Epithelial cell of prostate (primary cell): ENCODE results near the gene ABCB9.
"Not testable (repeated sequence)": the region's sequence is repeated elsewhere in the genome, so short reads cannot be mapped to it uniquely, and the experiment has no call there.

ENCODE experiments used
- DNase-seq: peaks from one replicate; pipeline ENCODE4 v3.0.0-alpha.2; 2011; ENCODE audit warnings: low read depth, low spot score
- H3K27ac ChIP-seq: fragments of 450-650 bp; 2 replicates; pipeline ENCODE4 v1.5.1; 2017; ENCODE audit warnings: mild to moderate bottlenecking

The ABCB9 gene

GRCh38 chr12:122965851-122966742 is at the start of gene ABCB9:
TSS of gene ABCB9 (minus strand) at chr12:122966463. CDS start at chr12:122960235, 6,228 bp downstream.
- H3K27ac ChIP-seq: no peak within 1 kb of the TSS
- DNase-seq: peak; percentile 59

DNA sequence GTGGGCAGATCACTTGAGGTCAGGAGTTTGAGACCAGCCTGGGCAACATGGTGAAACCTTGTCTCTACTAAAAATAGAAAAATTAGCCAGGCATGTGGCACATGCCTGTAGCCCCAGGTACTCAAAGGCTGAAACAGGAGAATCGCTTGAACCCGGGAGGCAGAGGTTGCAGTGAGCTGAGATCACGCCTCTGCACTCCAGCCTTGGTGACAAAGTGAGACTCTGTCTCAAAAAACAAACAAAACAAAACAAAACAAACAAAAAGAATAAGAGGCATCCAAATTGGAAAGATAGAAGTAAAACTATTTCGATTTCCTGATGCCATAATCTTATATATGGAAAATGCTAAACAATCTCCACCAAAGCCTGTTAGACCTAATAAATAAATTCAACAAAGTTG is 48.2 kb upstream of the ABCB9 start:
- H3K27ac ChIP-seq, DNase-seq: not testable (repeated sequence)

DNA sequence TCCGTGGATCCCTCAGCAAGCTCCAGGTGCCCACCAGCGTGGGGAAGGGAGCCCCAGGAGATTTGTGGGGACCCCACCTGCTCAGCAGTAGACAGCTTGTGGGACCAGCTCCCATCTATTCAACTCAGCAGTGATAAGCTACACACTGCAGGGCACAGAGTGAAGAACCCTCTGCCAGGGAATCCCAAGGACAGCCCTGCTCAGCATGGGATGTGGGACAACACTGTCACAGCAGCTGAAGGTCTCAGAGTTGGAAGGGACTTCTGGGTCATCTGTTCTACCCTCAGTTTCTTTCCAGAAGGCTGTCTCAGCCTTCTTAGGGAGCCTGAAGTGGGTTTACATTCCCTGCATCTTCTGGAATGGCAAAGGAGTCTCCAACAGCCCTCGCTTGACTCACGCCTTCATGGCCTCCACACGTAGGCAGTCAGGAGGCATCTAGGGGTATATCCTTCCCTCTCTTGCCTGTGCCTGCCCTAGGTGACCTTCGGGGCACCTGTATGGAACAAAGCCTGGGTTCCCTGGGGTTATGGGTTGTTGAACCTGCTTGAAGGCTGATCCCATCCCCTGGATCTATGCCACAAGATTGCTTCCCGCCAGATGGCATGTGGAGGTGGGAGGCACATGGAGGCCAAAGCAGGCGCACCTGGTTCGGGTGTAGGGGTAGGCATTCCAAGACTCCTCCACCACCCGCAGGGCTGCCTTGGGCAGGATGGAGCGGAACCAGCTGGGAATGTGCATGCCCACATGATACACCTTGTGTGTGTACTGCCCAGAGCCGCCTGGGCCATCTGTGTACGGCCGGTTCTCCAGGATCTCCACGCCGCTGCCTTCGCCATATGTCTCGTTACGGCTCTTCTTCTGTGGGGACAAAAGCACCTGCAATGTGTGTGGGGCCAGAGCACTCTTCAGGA is 47.2 kb upstream of the ABCB9 start:
- H3K27ac ChIP-seq: no peak overlapping the region
- no peak for DNase-seq

GRCh38 chr12:123011701-123012100 is 45.4 kb upstream of the ABCB9 start:
- H3K27ac ChIP-seq: no peak overlapping the region
- no peak for DNase-seq

DNA sequence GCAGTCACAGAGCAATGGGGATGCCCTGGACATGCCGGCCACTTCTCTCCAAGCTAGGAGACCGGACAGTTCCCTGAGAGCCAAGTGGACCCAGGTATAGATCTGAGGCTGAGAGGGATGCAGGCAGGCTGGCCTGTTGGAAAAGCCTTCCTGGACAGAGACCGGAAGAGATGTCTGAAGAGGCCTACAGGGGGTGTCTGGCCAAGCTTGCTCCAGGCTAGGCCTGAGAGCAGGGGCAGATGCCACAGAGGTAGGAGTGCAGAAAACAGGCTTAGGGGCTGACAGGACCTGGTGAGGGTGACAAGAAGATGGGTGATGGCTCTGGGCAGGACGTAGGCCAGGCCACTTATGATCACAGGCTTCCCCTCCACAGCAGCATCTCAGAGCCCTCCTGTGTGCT is 44.4 kb upstream of the ABCB9 start:
- no peak overlapping the region for H3K27ac ChIP-seq
- DNase-seq: no peak

DNA sequence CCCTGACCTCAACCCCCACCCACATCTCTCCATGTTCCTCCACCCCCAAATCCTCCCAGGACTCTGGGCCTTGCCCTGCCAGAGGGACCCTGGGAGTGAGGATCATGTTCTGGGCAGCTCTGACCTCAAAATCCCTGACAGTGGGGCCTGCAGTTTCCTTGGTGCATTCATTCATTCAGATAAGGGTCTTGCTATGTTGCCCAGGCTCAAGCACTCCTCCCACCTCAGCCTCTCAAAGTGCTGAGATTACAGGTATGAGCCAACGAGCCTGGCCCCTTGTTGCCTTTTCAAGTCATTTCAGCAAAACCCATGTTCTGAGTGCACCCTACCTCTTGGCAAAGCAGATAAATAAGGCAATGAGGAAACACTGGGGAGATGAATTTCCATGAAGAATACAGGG is 43.8 kb upstream of the ABCB9 start:
- no peak overlapping the region for H3K27ac ChIP-seq

DNA sequence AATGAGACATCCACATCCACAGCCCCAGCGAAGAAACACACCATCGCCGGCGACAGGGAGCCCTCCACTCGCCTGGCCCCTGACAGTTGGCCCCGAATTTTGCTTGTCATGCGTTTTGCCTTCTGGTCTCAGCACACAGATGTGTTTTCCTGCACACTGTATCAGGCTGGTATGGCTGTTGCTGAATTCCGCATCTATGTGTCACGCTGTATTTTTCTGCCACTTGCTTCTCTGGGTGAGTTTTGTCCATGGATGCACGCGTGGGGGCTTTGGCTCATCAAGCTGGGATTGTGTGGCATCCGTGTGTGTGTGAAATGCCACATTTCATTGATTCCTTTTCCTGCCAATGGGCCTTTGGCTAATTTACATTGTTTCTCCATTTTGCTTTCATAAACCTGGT is 40.7 kb upstream of the ABCB9 start:
- DNase-seq: no peak
- no peak overlapping the region for H3K27ac ChIP-seq

More for the DNA sequence above, 43.8 kb upstream of the ABCB9 start:
- no peak for DNase-seq

- H3K27ac ChIP-seq: no peak overlapping the region
Measured at GRCh38 chr12:123005081-123005626, 38.9 kb upstream of the ABCB9 start.

GRCh38 chr12:123004287-123004686 is 38.0 kb upstream of the ABCB9 start:
- H3K27ac ChIP-seq: no peak overlapping the region
- DNase-seq: no peak

More at GRCh38 chr12:123005081-123005626, 38.9 kb upstream of the ABCB9 start:
- DNase-seq: no peak

GRCh38 chr12:123003257-123003656 is 37.0 kb upstream of the ABCB9 start:
- DNase-seq: no peak
- no peak overlapping the region for H3K27ac ChIP-seq

- DNase-seq: no peak
- H3K27ac ChIP-seq: no peak overlapping the region
Measured at GRCh38 chr12:123001464-123001863, 35.2 kb upstream of the ABCB9 start.

DNA sequence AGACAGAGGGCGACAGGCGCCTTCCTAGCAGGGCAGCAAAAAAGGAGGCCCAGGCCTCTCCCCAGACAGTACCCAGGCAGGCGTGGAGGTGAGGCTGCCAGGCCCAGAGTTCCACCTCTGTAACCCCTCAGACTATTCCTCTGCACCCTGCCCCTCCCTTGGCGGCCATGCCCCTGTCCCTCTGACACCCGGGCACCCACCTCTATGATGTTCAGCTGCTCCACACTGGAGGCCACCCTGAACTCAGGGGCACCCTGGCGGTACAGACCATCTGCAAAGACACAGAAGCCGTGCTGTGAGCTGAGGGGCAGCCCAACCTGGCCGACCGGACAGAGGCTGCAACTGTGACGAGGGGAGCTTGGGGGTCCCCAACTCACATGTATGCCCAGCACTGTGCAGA is 34.3 kb upstream of the ABCB9 start:
- H3K27ac ChIP-seq: no peak overlapping the region
- DNase-seq: no peak

- no peak for DNase-seq
- no peak overlapping the region for H3K27ac ChIP-seq
Measured at GRCh38 chr12:122999986-123000420, 33.7 kb upstream of the ABCB9 start.

DNA sequence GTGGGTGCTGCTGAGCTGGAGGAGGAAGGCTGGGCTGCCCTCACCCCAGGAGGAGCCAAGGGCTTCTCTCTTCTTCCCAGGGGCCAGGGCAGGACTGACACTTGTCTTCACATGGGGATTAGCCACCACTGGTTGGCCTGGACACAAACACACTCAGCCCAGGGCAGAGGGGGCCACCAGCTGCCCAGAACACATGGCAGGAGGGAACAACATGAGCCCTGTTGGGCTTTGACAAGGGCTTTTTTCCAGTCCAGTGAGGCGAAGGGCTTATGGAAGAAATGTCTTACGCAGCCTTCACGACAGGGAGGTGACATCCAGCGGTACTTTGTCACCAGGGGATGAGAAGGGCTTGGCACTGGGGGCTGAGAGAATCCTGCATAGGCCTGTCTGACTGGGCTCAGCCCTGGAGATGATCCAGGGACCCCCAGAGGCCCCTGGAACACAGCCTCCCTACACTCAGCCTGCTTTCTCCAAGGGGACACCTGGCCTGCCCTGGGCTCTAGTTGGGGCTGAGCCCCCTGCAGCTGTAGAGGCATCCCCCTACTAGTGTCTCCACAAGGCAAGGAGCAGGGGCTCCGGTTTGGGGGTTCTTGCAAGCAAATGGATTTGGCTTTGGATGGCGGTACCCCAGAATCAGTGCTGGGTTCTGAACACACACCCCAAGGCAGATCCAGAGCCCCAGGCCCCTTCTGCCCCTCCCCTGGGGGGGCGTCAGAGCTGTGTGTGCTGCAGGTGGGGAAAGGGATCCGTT is 33.1 kb upstream of the ABCB9 start:
- H3K27ac ChIP-seq: no peak overlapping the region
- DNase-seq: no peak

GRCh38 chr12:122998316-122998715 is 32.1 kb upstream of the ABCB9 start:
- no peak overlapping the region for H3K27ac ChIP-seq
- no peak for DNase-seq

- no peak for DNase-seq
- H3K27ac ChIP-seq: no peak overlapping the region
Measured at GRCh38 chr12:122997343-122998250, 31.3 kb upstream of the ABCB9 start.

DNA sequence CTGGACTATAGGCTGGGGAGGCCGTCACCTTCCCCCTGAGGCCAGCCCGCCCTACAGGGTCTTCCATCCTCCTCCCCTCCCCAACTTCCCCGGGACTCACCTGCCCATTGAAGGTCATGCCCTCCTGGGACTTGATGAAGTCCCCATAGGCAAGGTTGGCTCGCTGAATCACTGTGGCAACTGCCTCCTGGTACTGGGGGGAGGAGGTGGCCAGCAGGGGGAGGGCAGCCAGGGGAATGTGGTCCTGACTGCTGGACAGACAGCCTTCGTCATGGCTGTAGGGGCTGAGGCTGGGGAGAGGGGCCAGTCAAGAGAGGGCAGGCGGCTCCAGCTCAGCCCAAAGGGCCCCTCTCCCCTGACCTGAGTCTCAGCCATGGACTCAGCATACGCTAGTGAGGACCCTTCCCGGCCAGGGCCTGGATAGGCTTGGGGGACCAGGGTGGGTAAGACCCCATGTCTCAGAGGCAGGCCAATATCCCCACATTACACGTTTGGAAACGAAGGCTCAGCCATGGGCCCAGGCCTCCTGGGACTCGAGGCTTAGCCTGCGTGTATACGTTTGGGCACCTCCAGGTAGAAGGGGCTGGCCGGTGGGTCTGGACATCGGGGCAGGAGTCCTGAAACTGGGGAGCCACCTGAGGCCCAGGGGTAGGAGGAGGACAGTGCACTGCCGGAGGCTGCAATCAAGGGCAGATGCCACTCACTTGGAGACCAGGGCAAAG is 30.5 kb upstream of the ABCB9 start:
- DNase-seq: no peak
- H3K27ac ChIP-seq: no peak overlapping the region

GRCh38 chr12:122996188-122996601 is 29.9 kb upstream of the ABCB9 start:
- no peak for DNase-seq
- no peak overlapping the region for H3K27ac ChIP-seq
